ENCODE results near the gene KIAA0930. TPM values are rescaled to one million over a fixed set of nuclear protein-coding genes. Genes with fewer than 3 reads are reported as not detected.

The KIAA0930 gene
- total RNA-seq, 1 donor from 2014 or later: 42.5 TPM

DNA sequence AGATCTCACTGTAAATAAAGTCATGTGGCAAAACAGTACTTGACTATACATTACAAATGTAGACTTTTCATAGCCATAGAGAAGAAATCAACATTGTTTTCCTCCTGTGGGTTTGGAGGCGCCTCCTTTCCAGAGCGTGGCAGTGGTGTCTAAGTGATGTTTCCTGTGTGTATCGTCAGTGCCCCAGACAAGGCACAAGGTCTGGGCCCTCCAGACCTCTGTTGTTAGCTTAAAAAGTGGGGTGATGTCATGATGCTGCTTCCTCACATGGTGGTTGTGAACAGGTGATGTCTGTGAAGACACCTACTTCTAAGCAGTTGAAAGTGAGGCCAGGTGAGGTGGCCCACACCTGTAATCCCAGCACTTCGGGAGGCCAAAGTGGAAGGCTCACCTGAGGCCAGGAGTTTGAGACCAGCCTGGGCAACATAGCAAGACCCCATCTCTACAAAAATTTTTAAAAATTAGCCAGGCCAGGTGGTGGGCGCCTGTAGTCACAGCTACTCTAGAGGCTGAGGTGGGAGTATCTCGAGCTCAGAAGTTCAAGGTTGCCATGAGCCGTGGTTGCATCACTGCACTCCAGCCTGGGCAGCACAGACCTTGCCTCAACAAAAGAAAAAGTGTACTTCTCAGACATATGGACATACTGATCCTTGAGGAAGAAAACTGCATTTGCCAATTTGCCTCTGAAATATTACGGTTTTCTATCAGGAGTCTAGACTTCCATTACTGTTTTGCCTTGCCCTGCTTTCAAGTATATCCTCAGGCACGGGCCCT lies 61.2 kb downstream of the KIAA0930 start:
- peaks cover 0 to 70% of the 10 kb centered on the region in 2 donors for H3K36me3 ChIP-seq
- H3K4me3 ChIP-seq: no peak overlapping the region
- TF ChIP-seq POLR2A (IDR thresholded peaks at IDR 0.05) (no peak), POLR2AphosphoS5 (IDR thresholded peaks at IDR 0.05; ENCODE audit: insufficient read depth in 1 of 2, low read depth in 1 of 2) (no peak)
- TF ChIP-seq, protein P1, sequence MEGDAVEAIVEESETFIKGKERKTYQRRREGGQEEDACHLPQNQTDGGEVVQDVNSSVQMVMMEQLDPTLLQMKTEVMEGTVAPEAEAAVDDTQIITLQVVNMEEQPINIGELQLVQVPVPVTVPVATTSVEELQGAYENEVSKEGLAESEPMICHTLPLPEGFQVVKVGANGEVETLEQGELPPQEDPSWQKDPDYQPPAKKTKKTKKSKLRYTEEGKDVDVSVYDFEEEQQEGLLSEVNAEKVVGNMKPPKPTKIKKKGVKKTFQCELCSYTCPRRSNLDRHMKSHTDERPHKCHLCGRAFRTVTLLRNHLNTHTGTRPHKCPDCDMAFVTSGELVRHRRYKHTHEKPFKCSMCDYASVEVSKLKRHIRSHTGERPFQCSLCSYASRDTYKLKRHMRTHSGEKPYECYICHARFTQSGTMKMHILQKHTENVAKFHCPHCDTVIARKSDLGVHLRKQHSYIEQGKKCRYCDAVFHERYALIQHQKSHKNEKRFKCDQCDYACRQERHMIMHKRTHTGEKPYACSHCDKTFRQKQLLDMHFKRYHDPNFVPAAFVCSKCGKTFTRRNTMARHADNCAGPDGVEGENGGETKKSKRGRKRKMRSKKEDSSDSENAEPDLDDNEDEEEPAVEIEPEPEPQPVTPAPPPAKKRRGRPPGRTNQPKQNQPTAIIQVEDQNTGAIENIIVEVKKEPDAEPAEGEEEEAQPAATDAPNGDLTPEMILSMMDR (IDR thresholded peaks at IDR 0.05): no peak
- DNase-seq (ENCODE audit: extremely low spot score in 2 of 2): no peak
- H3K4me1 ChIP-seq: no peaks in the 10 kb centered on the region
- intact Hi-C loops (cut with DNase I): no loop called here
- H3K27ac ChIP-seq: no peak overlapping the region
- no peaks in the 10 kb centered on the region for H3K9me3 ChIP-seq
- no peaks in the 10 kb centered on the region for H3K27me3 ChIP-seq

DNA sequence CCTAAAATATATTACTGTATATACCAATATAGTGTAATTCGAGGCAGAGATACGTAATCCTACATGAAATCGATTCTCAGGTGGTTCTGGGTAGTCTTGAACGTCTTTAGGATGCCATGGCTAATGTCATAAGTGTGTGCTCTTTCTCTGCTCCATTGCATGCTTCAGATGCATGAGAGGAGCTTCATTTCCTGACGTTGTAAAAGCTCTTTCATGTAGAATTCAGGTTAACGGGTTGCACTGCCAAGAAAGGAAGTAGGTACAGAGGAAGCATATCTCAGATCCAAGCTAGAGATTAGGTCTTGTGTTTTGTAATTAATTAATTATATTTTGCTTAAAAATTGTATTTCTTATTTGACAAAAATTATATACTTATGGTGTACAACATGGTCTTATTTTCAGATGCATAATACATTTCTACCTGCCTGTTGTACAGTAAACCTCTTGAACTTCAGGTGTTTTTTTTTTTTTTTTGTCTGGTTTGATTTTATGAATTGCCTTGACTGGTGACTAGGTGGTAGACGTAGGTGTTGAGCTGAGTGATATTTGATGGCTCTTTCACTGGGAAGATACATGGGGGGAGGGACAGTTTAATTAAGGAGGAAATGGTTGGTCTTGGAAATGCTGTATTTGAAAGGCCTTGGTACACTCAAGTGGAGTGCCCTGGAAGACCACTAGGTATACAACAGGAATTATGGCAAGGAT lies 67.7 kb downstream of the KIAA0930 start:
- Histone ChIP-seq H3K27ac (no peak overlapping the region), H3K36me3 (peaks cover 0 to 48% of the 10 kb centered on the region in 2 donors), H3K4me1 (no peaks in the 10 kb centered on the region), H3K27me3 (no peaks in the 10 kb centered on the region), H3K9me3 (no peaks in the 10 kb centered on the region), H3K4me3 (no peak overlapping the region)
- TF ChIP-seq POLR2A (IDR thresholded peaks at IDR 0.05) (no peak), POLR2AphosphoS5 (IDR thresholded peaks at IDR 0.05; ENCODE audit: insufficient read depth in 1 of 2, low read depth in 1 of 2) (no peak)
- TF ChIP-seq, protein P1 (IDR thresholded peaks at IDR 0.05): no peak
- intact Hi-C loops (cut with DNase I): no loop called here
- DNase-seq (ENCODE audit: extremely low spot score in 2 of 2): no peak

DNA sequence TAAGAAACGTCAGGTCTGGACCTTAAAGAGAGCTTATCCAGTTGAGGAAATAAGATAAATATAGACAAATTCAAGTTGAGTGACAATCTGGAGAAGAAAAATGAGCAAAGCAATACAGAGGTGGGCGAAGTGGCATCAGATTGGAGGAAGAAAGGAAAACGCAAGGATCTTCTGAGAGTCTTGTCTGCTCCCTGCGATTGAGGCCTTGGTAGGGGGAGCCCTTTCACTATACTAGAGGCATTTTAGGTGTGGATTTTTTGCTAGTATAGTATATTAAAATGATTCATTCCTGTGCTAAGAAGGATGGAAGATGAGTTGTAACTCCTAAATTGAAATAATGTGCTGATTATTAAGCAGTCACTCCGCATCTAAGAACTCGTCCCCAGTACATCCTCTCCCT lies 68.9 kb downstream of the KIAA0930 start:
- no peak overlapping the region for H3K4me3 ChIP-seq
- intact Hi-C loops (cut with DNase I): no loop called here
- peaks cover 6% of the 10 kb centered on the region for H3K4me1 ChIP-seq
- no peak for DNase-seq (ENCODE audit: extremely low spot score in 2 of 2)
- peaks cover 0 to 43% of the 10 kb centered on the region in 2 donors for H3K36me3 ChIP-seq
- no peaks in the 10 kb centered on the region for H3K9me3 ChIP-seq
- TF ChIP-seq POLR2A (IDR thresholded peaks at IDR 0.05) (no peak), POLR2AphosphoS5 (IDR thresholded peaks at IDR 0.05; ENCODE audit: insufficient read depth in 1 of 2, low read depth in 1 of 2) (no peak)
- TF ChIP-seq, protein P1 (IDR thresholded peaks at IDR 0.05): no peak
- H3K27ac ChIP-seq: no peak overlapping the region
- no peaks in the 10 kb centered on the region for H3K27me3 ChIP-seq

DNA sequence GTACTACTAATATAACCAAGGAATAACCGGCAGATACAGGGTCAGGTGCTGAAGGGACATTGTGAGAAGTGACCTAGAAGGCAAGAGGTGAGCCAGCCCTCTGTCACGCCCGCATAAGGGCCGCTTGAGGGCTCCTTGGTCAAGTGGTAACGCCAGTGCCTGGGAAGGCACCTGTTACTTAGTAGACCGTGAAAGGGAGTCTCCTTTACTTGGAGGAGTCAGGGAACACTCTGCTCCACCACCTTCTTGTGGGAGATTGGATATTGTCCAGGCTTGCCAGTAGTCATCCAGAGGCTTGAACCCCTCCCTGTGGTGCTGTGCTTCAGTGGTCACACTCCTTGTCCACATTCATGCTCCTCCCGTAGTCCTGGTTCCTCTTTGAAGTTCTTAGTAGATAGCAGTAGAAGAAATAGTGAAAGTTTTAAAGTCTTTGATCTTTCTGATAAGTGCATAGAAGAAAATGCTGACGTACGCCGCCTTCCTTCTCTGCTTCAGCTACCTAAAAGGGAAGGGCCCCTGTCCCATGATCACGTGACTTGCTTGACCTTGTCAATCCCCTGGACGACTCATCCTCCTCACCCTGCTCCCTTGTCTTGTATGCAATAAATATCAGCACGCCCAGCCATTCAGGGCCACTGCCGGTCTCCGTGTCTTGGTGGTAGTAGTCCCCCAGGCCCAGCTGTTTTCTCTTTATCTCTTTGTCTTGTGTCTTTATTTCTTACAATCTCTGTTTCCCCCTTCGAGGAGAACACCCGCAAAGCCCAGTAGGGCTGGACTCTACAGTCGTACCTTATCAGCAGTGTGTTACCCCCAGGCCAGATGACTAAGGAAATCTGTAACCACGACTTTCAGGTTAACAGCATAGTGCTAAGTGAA lies 70.9 kb downstream of the KIAA0930 start:
- H3K36me3 ChIP-seq: peaks cover 0 to 28% of the 10 kb centered on the region in 2 donors
- H3K27me3 ChIP-seq: no peaks in the 10 kb centered on the region
- peaks cover 18% of the 10 kb centered on the region for H3K4me1 ChIP-seq
- TF ChIP-seq POLR2AphosphoS5 (IDR thresholded peaks at IDR 0.05; ENCODE audit: insufficient read depth in 1 of 2, low read depth in 1 of 2) (no peak), POLR2A (IDR thresholded peaks at IDR 0.05) (no peak)
- TF ChIP-seq, protein P1 (IDR thresholded peaks at IDR 0.05): no peak
- H3K4me3 ChIP-seq: no peak overlapping the region
- intact Hi-C loops (cut with DNase I): no loop called here
- no peak for DNase-seq (ENCODE audit: extremely low spot score in 2 of 2)
- H3K27ac ChIP-seq: no peak overlapping the region
- no peaks in the 10 kb centered on the region for H3K9me3 ChIP-seq
